ENCODE data around the gene MED15.

The MED15 gene

DNA sequence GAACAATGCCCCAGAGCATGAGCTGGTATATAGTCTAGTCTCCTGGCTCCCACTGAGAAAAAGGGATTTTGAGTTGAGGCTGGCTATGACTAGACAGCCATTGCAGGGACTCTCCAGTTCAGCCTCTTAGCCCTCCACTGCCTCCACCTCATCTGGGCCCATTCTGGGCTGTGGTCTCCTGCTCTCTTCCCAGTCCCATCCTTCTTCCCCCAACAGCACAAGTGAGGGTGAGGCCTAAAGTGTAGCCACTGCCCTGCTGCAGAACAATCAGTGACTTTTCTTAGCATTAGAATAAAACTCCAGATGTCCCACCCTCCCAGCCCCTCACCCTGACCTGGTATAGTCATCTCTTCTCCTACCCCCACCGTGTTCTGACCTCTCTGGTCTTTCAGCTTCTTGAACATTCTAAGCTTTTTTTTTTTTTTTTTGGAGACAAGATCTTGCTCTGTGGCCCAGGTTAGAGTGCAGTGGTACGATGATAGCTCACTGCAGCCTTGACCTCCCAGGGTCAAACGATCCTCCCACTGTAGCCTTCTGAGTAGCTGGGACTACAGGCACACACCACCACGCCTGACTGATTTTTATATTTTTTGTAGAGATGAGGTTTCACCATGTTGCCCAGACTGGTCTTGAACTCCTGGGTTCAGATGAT is 4.3 kb downstream of the MED15 start:
- DNase-seq: no peak

DNA sequence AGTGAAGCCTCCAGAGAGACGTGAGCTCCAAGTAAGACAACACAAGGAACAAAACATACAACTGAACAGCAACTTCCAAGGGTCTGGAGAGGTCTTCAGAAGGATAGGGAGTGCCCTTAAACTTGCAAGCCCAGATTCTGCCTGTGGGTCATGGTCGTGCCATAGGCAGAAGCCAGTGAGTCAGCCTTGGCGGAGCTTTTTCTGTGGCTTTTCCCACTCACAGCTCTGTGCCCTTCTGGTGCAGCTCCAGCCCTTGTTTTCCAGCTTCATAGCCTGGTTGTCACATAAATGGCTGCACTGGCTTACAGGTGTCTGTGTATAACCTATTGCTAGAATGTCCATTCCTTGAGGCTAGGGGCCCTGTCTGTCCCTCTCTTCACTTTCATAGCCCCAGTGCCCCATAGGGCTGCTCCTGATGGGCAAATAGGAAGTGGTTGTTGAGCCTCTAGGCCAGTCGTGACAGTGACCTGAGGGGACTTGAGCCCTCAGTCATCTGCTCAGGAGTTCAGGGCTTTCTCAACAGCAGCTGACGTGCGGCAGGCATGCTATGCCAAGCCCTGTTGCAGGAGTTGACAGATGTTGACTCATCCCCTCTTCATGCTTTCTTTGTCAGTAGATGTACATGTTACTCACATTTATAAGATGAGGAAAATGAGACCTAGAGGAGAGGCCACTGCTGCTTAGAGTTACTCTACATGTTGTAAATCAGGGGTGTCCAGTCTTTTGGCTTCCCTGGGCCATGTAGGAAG is 7.4 kb downstream of the MED15 start:
- no peak for DNase-seq

DNA sequence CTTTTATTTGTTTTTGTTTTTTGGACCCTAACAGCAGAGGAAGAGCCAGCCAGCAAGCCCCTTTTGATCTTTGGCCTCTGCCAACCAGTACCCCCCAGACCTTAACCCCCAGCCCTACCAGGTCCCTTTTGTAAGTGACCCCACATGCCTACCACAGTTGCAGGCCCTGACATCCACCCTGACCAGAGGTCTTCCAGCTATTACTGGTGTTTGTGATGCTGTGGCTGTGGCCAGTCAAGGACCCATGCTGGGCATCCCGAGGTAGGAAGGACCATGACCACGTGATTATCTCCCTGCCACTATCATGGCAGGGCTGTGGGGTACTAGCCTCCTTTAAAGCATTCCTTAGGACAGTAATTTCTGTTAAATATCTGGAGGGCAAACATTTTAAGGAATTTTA is 9.0 kb downstream of the MED15 start:
- no peak for DNase-seq

GRCh38 chr22:20517422-20517821 is 10.0 kb downstream of the MED15 start:
- DNase-seq: no peak

DNA sequence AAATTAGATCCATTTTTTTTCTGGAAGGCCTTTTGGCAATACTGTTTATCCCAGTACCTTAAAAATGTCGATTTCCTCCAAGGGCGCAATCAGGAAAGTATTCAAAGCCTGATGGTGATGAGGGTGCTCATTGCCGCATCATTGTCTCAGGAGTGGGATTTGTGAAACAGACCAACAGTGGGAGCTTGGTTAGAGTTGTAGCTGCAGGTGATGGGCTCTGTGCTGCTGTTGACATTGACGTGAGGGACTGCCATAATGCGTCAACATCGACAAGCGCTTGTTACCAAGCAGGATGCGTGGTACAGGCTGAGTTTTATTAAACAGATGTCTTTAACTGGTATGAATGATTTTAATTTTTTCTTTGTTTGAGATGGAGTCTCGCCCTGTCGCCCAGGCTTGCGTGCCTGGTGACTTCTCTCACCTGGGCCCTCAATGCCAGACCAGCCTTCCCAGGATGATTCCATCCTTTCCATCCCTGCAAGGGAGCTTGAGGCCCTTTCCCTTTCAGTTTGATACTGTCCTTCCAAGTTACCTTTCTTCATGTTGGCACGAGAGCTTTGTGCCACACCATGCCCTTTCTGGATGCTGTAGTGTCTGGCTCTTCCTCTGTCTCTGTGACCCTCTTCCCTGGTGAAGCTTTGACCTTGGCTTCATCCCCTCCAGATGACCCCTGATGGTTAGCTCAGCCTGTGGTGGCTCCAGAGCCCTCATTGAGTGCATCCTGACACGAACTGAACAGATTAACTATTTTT is 10.6 kb downstream of the MED15 start:
- no peak for DNase-seq

GRCh38 chr22:20519558-20519957 is 12.1 kb downstream of the MED15 start:
- no peak for DNase-seq

DNA sequence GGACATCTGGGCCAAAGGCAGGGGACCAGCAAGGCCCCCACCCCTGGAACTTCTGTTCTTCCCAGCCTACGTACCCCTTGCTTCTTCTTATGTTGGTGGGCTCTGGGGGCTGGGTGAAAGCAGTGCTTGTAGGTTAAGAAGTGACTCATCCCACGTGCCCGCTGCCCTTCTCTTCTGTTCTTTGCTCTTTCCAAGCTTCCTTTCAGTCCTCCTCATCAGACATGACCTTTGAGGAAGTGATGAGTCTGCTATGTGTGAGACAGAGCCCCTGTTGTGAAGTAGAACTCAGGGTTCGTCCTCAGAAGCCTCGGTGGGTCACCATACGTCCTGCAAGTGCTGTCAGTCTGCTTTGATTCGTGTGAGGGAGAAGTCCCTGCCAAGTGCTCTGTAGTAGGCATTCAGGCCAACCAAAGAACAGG is 12.7 kb downstream of the MED15 start:
- no peak for DNase-seq

- no peak for DNase-seq
These were observed 15.0 kb downstream of the MED15 start for GRCh38 chr22:20522134-20523004.

GRCh38 chr22:20523086-20523983 is 15.9 kb downstream of the MED15 start:
- no peak for DNase-seq

DNA sequence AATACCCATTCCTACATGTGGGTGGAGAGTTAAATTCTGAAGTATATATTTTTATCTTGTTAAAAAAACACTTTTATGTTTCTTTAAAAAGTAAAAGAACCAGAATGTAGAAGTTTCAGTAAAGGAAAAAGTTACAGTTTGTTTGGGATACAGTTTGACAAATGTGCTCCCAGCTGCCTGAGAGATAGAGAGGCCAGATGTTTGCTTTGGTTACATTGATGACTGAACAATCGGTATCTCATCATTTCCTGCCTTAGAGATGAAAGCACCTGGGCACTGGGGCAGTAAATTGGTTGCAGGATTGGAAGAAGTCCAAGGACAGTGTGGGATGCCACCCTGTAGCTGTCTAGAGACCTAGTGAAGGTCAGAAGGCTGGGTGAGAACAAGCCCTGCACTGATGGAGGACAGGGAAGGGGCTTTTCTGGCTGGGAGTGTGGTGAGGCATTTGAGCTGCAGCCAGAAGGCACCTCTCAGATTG is 16.6 kb downstream of the MED15 start:
- DNase-seq: no peak

DNA sequence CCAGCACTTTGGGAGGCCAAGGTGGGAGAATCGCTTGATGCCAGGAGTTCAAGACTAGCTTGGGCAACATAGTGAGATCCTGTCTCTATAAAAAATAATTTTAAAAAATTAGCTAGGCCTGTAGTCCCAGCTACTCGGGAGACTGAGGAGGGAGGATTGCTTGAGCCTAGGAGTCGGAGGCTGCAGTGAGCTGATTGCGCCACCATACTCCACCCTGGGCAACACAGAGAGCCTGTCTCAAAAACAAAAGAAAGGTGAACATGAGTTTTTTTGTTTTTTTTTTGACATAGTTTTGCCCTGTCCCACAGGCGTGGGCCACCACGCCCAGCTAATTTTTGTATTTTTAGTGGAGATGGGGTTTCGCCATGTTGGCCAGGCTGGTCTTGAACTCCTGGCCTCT is 17.6 kb downstream of the MED15 start:
- DNase-seq: no peak

DNA sequence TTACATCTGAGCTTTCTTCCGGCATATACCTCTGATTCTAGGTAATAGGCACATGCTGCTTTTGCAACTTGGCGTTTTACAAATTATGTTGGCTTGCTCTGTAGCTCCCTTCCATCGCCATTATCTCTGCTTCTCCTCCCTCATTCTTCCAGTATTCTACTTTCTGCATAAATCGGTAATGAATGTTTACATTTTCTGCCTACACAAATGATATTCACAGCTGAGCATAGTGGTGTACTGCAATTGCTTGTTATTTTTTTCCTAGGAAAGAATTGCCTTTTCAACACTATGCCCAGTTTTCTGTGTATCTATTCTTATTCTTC is 18.9 kb downstream of the MED15 start:
- DNase-seq: no peak

- no peak for DNase-seq
These were observed 19.4 kb downstream of the MED15 start for GRCh38 chr22:20526628-20527355.

DNA sequence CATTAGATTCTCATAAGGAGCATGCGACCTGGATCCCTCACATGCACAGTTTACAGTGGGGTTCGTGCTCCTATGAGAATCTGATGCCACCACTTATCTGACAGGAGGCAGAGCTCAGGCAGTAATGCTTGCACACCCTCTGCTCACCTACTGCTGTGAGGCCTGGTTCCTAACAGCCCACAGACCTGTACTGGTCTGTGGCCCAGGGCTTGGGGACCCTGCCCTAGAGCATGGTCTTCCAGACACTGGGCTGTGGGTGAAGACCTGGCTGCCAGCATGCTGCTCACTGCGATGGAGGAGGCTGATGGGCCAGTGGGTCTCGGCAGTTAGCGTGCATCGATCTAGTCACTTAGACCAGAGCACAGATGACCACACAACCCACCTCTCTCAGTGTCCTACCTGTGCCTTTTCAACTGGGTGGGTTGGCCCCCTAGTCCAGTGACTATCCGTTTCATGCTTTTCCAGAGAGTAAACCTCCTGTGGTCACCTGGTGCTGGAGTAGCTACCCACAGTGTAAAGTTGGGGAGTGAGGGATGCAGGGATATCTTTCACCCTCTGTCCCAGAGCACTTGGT is 21.1 kb downstream of the MED15 start:
- DNase-seq: no peak

DNA sequence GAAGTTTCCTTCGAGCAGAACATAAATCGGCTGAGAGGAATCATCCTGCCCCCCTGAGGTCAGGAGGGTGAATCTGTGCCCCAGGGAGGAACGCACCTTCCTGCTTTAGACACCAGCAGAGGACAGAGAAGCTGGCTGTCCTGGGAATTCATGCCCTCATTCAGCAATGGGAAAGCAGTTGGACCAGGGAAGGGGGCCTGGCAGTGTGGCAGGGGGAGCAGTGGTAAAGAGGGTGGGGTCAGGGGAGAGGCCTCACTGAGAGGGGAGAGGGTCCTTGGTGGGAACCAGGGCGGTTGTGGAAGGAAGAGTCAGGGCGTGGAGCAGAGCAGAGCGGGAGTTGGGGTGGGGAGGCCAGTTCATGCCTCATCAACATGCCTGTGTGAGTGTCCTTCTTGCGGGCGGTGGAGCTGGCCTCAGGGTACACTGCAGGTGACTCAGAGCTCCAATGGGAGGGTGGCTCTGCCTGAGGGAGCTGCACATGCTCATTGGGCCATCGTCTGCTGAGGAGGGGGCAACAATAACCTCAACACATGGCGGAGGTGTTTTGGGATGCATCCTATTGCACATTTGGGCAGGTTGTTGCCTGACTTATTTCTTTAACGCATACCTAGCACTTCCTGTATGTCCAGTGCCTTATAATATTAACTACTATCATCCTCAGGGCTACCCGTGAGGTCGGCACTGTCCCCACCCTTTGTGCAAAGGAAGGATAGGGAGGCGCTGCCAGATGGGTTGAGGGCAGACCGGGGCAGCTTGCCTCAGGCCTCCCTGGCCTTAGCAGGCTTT is 23.2 kb downstream of the MED15 start:
- no peak for DNase-seq

GRCh38 chr22:20531154-20531403 is 23.7 kb downstream of the MED15 start:
- no peak for DNase-seq

DNA sequence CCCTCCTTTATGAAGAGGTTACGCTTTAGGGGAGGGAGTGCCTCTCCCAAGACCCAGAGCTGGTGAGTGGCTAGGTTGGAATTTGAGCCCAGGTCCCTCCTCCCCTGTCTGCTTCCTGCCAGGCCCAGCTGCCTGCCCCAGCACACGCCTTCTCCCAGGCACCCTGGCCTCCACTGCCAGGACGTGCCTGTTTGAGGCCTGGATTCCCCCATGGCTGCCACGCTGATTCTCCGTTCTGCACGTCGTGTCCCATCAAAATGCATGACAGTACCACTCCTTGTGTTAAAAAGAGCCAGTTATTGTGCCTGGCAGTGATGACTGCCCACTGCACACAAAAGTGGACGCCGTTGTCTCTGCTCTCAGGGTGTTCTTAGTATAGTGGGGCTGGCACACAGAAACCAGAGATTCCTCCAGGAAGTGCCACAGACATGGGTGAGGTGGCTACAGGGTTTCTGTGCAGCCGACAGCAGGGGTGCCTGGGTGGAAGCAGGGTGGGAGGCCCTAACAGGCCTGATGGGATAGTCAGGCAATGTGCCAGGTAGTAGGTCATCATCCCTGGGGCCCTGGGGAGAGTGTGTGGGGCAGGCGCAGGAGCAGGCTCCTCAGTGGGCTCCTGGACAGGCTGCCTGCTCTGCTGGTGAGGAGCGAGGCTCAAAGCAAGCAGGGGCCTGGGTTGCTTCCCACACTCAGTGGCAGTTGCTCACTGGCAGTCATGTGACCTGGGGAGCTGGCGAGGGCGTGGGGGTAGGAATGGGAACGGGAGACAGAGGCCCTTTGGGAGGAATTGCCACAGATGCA is 24.2 kb downstream of the MED15 start:
- DNase-seq: no peak

DNA sequence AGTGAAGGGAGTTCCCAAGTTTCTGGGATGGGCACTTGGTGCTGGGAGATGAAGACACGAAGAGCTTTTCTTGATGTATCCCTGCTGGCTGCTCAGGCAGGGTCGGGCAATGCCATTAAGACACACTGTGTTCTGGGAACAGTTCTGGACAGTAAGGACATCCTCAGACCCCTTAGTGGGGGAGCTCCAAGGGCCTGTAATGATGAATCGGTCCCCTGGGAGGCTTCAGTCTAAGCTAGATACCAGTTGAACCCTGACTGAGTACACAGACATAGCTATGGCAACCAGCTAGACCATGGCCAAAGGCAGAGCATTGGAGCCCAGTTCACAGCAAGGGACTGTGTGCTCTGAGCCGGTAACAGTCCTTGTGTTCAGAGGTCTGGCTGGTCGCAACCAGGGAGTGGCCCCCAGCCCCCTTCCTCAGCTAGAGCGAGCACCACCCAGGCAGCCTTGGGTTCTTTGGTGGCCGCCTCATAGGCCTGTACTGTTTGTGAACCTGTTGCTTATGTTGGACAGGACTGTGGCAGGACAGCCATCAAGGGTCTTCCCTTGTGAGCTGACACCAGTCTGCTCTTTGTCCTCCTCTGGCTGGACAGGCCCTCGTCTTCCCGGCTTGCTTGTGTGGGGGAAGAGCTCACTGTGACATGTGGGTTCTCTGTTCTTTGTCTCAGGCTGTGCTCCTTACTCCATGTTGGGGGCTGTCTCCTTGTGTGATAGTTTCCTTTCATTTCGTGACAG is 25.0 kb downstream of the MED15 start:
- DNase-seq: no peak
